Stimulated activated CD4-positive, alpha-beta T cell treated with anti-CD3 and anti-CD28 coated beads, Interleukin-2, amount 100 ng/mL, for 24 hours (primary cell): ENCODE results near the gene PRDM2.

ENCODE experiments used
- DNase-seq, 2 donors: peaks; one replicate each; pipeline ENCODE4 v3.0.0-alpha.2; 2020

Gene PRDM2

GRCh38 chr1:13797397-13797796 is 97.4 kb downstream of the PRDM2 start:
- DNase-seq: no peak

GRCh38 chr1:13798120-13798519 is 98.1 kb downstream of the PRDM2 start:
- DNase-seq: no peak

DNA sequence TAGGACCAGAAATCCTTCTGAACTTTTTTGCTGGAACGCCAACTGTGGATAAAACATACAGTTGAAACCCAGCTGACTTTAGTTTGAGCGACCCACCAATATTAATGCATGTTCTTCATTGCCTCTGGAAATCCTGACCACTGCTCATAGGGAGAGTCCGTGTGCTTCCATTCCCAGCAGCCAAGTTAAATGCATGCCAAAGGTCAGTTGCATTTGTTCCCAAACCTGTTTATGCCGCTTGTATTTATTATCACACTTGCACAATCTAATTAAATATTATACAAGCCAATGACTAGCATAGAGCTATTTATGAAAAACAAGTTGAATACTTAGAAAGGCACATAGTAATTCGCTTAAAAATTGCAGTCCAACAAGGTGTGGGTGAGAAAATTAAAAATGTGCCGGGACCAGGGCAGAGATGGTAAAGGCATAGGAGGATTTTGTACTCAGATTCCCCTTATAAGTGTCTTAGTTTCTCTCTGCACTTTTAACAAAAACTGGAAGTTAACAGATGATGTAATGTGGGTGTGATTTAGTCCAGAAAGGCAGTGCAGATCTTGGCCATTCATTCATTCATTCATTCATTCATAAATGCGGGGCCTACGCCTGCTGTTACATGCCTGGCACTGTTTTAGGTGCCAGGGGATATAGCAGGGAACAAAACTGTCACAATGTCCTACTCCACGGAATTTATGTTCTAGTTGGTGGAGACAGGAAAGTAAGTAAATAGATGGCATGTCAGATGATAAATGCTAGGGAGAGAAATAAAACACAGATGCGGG is 99.7 kb downstream of the PRDM2 start:
- DNase-seq: no peak

- DNase-seq: no peak
These were observed 101.2 kb downstream of the PRDM2 start for GRCh38 chr1:13801232-13801631.

DNA sequence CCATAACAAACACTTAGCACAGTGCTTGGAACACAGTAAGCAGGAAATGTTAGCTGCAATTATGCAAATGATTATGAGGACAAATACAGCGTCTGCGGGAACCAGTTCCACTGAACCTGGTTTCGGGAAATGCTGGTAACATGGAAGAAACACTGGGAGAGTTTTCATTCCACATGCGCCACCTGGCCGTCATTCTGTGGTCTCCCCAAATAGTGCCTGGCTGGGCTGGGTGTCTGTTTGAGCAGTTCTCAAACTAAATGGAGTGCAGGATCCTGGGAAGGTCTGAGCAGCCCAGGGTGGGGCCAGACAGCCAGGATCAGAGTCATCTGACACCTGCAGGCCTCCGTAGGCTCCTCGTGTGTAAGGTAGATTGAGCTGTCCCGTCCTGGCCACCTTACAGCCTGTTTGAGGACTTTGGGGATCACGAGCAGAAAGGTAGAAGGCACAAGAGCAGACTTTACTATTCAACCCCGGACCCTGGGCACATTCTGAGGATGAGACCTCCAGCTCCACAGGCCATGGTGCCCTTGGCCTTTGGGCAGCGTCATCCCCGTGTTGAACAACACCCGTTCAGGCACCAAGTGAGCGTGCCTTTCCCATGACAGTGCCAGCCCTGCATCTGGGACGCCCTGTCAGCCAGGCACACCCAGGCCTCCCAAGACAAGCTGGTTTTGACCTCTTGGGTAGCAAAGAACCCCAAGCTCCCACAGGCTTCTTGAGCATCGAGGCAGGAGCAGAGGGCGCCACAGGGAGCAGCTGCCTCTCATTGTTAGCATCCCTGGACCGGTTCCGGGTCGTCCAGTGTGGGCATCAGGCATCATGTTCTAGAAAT is 101.9 kb downstream of the PRDM2 start:
- no peak for DNase-seq

GRCh38 chr1:13802782-13803545 is 103.0 kb downstream of the PRDM2 start:
- no peak for DNase-seq

- no peak for DNase-seq
These were observed 103.7 kb downstream of the PRDM2 start for GRCh38 chr1:13803546-13804239.

- DNase-seq: no peak
These were observed 104.2 kb downstream of the PRDM2 start for GRCh38 chr1:13804240-13804633.

GRCh38 chr1:13805431-13805830 is 105.4 kb downstream of the PRDM2 start:
- no peak for DNase-seq

GRCh38 chr1:13806108-13806507 is 106.1 kb downstream of the PRDM2 start:
- no peak for DNase-seq

- peak in 1 of 2 donors; percentile 14 for DNase-seq
These were observed 107.2 kb downstream of the PRDM2 start for GRCh38 chr1:13807209-13807608.

GRCh38 chr1:13808729-13809131 is 108.7 kb downstream of the PRDM2 start:
- DNase-seq: no peak

DNA sequence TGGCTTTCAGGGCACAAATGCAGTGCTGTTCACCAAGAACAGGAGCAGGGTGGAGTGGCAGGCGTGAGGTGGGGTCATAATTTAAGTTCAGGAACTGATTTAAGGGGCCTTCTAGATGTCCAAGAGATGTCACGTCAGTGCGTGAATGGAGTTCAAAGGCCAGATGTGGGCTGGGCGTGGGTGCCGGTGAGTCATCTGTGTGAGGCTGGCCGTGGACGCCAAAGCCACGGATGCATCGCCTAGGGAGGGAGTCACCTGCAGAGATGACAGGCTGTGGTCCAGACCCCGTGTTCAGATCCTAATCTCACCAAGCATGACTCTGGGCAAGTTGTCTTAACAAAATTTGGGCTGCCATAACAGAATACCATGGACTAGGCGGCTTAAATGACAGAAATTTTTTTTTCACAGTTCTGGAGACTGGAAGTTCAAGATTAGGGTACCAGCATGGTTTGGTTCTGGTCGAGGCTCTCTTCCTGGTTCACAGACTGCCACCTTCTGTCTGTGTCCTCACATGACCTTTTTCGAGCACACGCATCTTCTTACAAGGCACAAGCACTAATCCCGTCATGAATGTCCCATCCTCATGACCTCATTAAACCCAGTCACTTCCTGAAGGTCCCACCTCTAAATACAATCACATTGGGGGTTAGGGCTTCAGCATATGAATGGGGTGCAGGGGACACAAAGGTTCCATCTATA is 109.6 kb downstream of the PRDM2 start:
- DNase-seq: peak in 1 of 2 donors; percentile 10

GRCh38 chr1:13812456-13813397 is 112.7 kb downstream of the PRDM2 start:
- no peak for DNase-seq

- DNase-seq: peak; percentile 68 to 72
These were observed 113.5 kb downstream of the PRDM2 start for GRCh38 chr1:13813398-13814012.

GRCh38 chr1:13814131-13814530 is 114.1 kb downstream of the PRDM2 start:
- DNase-seq: no peak

DNA sequence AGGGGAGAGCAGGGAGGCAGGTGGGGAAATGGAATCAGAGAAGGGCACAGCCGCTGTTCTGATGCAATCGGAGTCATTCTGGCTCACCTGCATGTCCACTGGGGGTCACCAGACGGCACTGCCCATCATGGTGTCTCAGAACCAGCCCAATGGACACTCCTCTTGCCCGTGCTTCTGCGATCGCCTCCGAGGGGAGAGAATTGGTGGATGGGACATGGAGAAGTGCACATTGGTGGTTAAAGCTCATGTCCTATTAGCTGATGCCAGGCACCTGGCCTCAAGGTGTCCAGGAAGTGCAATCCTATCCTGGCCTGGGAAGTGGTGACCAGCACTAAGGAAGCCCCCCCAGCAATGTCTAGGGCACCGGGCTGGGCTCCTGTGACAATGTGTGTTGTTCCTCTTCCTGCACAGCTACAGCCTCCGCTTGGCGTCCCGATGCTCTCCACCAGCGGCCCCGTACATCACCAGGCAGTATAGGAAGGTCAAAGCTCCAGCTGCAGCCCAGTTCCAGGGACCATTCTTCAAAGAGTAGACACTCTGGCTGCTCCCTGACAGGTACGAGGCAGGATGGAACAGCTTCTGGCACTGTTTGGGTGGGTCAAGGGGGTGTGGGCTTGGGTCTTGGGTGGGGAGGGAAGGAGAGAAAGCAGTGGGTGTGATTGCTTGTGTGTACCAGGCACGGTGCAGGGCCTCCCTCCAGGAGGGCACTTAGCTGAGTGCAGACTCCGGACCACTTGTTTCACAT is 116.2 kb downstream of the PRDM2 start:
- no peak for DNase-seq

- DNase-seq: no peak
These were observed 117.9 kb downstream of the PRDM2 start for GRCh38 chr1:13817906-13818305.

- no peak for DNase-seq
These were observed 118.9 kb downstream of the PRDM2 start for GRCh38 chr1:13818926-13819325.

DNA sequence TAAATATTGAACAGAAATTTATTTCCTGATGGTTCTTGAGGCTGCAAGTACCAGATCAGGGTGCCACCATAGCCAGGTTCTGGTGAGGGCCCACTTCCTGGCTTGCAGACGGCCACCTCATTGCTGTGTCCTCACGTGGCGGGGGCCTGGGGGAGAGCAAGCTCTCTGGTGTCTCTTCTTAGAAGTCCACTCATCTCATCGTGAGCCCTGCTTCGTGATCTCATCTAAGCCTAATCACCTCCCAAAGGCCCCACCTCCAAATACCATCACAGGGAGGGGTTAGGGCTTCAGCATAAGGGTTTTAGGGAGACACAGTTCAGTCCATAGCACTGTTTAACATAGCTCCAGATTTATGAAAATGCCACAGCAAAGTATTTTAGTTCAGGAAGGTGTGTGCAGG is 119.7 kb downstream of the PRDM2 start:
- no peak for DNase-seq
